H1 (cell line): ENCODE results near the gene RPE. TPM values are rescaled to one million over a fixed set of nuclear protein-coding genes. Genes with fewer than 3 reads are reported as not detected.

Experiments
- CHD1 ChIP-seq: IDR thresholded peaks from 2 replicates; pipeline ENCODE4 v1.6.1; 2012; ENCODE audit warnings: low read depth, low read length, improper control_type of control experiment
- HDAC2 ChIP-seq, 2 experiments: fragments of 300-600 bp in 1 of 2; sonication (generic) in 1 of 2; IDR thresholded peaks; 2 replicates each; pipeline ENCODE4 v1.6.1; 2011 to 2012; ENCODE audit warnings: low read depth in 2 of 2, low read length in 2 of 2, mild to moderate bottlenecking in 2 of 2, moderate library complexity in 2 of 2, borderline replicate concordance in 1 of 2, inconsistent platforms in 1 of 2
- KDM4A ChIP-seq: IDR thresholded peaks from one replicate; pipeline ENCODE4 v1.7.1; 2012; ENCODE audit warnings: low read depth, mild to moderate bottlenecking, moderate library complexity, low read length, inconsistent platforms; ENCODE audit not compliant: severe bottlenecking
- MAX ChIP-seq: IDR thresholded peaks from 2 replicates; pipeline ENCODE4 v1.6.1; 2012; ENCODE audit warnings: inconsistent platforms
- PHF8 ChIP-seq: fragments of 200-600 bp; sonication (generic); conservative IDR thresholded peaks from 2 replicates; pipeline ENCODE4 v1.7.1; 2012; ENCODE audit warnings: low read depth, mild to moderate bottlenecking, inconsistent platforms, low read length, moderate library complexity
- POLR2A ChIP-seq, 2 experiments: IDR thresholded peaks; 1 replicate in 1 of 2; 2 replicates in 1 of 2; pipeline ENCODE4 v1.6.1; 2011; ENCODE audit warnings: low read depth in 2 of 2, low read length in 2 of 2, mild to moderate bottlenecking in 2 of 2; ENCODE audit errors: control extremely low read depth in 1 of 2
- POLR2AphosphoS5 ChIP-seq: IDR thresholded peaks from 2 replicates; pipeline ENCODE4 v1.6.1; 2011; ENCODE audit warnings: low read depth, low read length
- POU5F1 ChIP-seq: IDR thresholded peaks from 2 replicates; pipeline ENCODE4 v1.6.1; 2011; ENCODE audit warnings: low read depth, mild to moderate bottlenecking, low read length, moderate library complexity
- RBBP5 ChIP-seq: IDR thresholded peaks from 2 replicates; pipeline ENCODE4 v1.7.1; 2012; ENCODE audit warnings: low read depth, mild to moderate bottlenecking, inconsistent platforms, low read length, moderate library complexity, borderline replicate concordance
- polyA plus RNA-seq, 7 experiments: library from polyadenylated mRNA; depleted of rRNA in 3 of 7; stranded (reverse) in 5 of 7; unstranded in 2 of 7; fragments of >200 nt in 5 of 7; fragments of 200-250 nt in 2 of 7; gene quantifications; 1 replicate in 5 of 7; 2 replicates in 1 of 7; 4 replicates in 1 of 7; pipeline versions ENCODE4 v1.2.1 to v1.2.3, GENCODE V29; 2011 to 2013; ENCODE audit warnings: missing spikeins in 2 of 7, mixed read lengths in 2 of 7
- total RNA-seq: library from RNA; stranded (reverse); fragmentation: NEBNext Ultra II Directional; extraction: Animal tissue kit (Norgen Biotek cat#: 25700); gene quantifications from 2 replicates; pipeline ENCODE4 v1.2.1, GENCODE V29; 2021

The RPE gene
- total and polyA plus RNA-seq, 2 of the 8 experiments (the other 6 are each of a cell fraction or from before 2014, with no cell fraction given), result 77.8 to 102 TPM

GRCh38 chr2:210002158-210003157 is at the start of gene RPE (continued):
- TF ChIP-seq POLR2AphosphoS5, result peak; percentile 93
- peak; percentile 91 for TF ChIP-seq PHF8
- TF ChIP-seq HDAC2 (IDR thresholded peaks at IDR 0.05; ENCODE audit: borderline replicate concordance in 1 of 2, low read depth in 2 of 2, low read length in 2 of 2), result peak in 1 of 2 experiments; percentile 75; a peak in 1 of 4 replicates
- TF ChIP-seq MAX, result peak; percentile 82
- no peak for TF ChIP-seq POU5F1
- peak; percentile 90 for TF ChIP-seq KDM4A
- no peak for TF ChIP-seq CHD1
- peak; percentile 84 to 96 for TF ChIP-seq POLR2A (IDR thresholded peaks at IDR 0.05; ENCODE audit: control extremely low read depth in 1 of 2, low read depth in 2 of 2, low read length in 2 of 2)
- TF ChIP-seq RBBP5, result peak; percentile 77; the same call in 1 of the 2 replicates
